Right renal cortex interstitium (tissue), 3 donors: ENCODE data around the gene ZNF780B. TPM values are rescaled to one million over a fixed set of nuclear protein-coding genes. Genes with fewer than 3 reads are reported as not detected.

Source experiments
- DNase-seq, 3 donors: peaks; one replicate each; pipeline ENCODE4 v3.0.0-alpha.2; 2013; ENCODE audit warnings: low read depth in 3 of 3, low spot score in 2 of 3
- polyA plus RNA-seq, 3 donors: library from polyadenylated mRNA; unstranded; fragments of 120-200 nt; gene quantifications; one replicate each; pipeline ENCODE4 v1.2.1, GENCODE V29; 2013; ENCODE audit not compliant: insufficient read length in 3 of 3

The ZNF780B gene
- 10 to 100 TPM; 20.6 to 22.9 (median 21.5) TPM for polyA plus RNA-seq

DNA sequence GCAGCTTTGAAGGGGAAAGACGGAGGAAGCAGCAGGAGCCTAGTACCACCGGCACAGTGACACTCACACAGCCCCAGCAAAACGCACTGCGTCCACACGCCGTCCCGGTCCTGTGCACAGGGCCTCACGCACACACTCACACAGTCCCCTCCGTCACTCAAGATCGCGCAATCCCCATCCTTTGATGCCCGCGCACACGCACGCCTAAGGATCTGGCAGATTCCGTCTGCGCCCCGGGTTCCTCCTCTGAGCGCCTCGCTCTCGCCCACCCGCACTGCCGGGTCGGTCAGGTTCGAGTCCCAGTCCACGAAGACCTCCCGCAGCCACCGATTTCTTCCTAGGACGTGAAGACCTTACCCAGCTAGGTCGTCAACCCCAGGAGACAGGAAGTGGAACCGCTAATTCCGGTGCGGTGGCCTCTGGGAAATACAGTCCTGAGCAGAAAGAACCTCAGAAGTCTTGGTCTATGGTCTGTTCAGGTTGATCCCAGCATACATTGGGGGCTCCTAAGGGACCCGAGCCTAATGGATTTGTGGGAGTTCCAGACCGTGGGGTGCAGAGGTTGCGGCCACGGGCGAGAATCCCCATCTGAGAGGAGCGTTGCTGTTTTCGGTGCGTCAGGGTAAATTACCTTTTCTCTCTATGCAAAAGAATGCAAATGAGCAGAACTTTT lies at the start of gene ZNF780B:
TSS of gene ZNF780B (minus strand) at position 400 of the 673 bp plus-strand sequence. CDS start 5,899 bp downstream, outside the sequence.
- DNase-seq: peak; percentile 34 to 62 (median 48)

DNA sequence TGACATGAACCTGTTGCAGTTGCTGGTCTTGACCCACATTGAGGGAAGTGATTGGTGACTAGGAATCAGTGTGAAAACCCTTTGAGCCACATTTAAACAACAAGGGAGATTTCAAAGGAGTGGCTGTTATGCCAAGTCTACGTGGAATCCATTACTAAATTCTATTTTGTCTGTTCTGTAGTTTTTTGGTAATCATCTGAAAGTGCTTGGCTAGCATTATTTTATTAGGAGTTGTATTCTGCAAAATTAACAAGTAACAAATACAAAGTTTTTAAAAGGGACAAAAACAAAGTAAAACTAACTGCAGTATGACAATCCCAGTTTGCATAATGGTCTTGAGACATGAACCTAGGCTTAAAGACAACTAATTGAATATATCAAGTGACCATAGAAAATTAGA lies 48.7 kb upstream of the ZNF780B start:
- DNase-seq: no peak

DNA sequence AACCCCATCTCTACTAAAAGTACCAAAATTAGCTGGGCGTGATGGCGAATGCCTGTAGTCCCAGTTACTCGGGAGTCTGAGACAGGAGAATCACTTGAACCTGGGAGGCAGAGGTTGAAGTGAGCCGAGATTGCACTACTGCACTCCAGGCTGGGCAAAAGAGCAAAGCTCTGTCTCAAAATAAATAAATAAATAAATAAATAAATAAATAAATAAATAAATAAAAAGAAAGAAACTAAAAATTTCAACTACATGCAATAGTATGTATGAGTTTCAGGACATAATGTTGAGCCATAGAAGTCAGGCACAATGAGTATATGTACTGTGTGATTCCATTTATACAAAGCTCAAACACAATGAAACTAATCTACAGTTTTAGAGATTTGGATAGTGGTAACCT lies 47.6 kb upstream of the ZNF780B start:
- no peak for DNase-seq

DNA sequence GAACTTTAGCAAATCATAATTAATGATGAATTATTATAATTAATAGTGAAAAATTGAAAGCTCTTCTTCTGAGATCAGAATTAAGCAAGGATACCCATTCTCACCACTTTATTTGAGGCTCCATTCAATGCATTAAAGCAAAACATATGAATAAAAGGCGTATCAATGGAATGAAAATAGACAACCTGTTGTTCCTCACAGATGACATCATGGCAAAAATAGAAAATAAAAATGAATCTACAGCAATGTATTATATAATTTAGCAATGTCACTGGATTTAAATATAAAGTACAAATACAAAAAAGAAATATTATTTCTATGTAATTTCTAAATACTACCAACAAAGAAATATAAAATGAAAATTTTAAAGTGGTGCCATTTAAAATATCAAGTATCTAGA lies 45.8 kb upstream of the ZNF780B start:
- DNase-seq: no peak

DNA sequence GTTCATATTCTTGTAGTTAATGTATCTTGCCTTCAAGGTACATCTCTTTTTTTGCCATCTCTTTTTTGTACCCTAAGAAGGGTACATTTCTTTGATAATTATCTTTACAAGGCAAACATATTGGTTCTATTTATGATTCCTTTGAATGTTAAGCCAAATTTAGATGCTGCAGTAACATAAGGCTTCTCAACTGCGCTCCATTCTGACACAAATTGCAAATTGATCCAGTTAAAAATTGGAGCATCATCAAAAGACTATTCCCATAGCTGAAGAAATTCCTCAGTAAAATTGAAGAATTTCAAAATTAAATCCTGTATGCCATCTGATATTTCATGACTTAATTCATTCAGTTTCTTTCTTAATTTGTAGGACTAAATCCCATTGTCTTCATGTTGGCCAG lies 37.4 kb upstream of the ZNF780B start:
- no peak for DNase-seq

DNA sequence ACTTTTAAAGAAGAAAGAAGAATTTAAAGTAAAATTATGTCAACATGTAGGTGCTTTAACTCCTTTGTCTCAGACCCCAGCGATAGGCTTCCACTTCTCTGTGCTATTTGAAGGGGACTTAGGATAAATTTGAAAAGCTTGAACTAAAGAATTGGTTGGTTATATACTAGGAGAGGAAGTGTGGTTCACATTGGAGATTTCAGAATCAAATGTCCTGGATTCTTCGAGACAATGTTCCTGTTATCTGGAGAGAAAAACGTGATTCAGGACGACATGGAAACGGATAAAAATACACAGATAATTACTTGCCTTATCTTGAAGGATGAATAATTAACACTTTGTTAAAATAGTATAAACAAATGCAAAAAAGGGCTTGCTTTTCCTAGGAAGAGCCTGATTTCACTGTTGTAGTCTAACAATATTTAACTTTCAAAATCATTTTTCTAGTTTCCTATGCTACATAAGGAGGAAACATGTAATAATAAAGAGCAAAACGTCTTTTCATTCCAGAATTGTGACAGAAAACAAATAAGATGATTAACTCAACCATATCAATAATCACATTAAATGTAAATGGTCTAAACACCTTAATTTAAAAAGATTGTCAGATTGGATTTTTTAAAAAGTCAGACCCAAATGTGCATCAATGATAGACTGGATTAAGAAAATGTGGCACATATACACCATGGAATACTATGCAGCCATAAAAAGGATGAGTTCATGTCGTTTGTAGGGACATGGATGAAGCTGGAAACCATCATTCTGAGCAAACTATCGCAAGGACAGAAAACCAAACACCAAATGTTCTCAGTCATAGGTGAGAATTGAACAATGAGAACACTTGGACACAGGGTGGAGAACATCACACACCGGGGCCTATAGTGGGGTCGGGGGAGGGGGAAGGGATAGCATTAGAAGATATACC lies 35.4 kb upstream of the ZNF780B start:
- no peak for DNase-seq

DNA sequence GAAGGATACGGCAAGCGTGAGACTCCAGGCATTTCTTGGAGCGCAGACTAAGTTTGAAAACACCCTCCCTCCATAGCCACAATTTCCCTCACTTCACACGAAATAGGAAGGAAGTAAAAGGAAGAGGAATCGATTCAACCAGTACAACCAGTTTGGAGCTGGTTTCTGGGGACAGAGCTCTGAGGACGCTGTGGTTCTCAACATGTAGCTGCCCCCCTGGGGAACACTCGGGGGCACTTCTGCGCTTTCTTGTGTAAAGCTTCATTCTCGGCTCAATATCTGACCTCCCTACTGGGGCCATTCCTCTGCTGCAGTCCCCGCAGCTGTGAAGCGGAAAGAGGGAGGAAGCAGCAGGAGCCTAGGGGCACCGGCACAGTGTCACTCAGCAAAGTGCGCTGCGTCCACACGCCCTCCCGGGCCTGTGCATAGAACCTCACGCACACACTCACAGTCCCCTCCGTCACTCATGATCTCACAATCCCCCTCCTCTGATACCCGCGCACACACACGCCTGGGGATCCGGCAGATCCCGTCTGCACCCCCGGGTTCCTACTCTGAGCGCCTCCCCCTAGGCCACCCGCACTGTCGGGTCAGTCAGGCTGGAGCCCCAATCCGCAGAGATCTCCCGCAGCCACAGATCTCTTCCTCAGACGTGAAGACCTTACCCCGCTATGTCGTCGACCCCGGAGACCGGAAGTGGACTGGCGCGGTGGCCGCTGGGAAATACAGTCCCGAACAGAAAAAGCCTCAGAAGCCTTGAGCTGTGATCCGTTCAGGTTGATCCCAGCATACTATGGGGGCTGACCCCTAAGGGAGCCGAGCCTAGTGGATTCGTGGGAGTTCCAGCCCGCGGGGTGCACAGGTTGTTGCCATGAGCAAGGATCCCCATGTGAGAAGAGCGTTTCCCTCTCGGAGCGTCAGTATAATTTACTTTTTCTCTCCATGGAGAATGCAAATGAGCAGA lies 34.5 kb upstream of the ZNF780B start, which contains the start of gene ZNF780A:
TSS of gene ZNF780A (minus strand) at position 703 of the 964 bp plus-strand sequence. CDS start 6,190 bp downstream, outside the sequence.
- peak; percentile 65 to 69 (median 66) for DNase-seq

DNA sequence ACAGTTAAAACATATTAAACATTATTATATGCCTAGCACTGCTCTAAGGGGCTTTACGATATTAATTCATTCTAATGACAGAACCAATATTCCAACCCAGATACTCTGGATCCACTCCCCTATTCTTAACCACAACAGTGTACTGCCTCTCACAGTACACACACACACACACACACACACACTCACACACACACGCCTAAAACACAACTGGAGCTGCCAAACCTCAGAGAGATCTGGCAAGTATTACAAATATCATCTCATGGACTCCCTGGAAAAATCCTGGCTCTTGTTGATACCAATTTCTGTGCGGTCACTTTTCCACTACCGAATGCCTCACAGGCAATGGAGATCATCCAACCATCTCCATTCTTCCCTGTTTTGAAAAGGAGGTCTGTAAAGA lies 33.4 kb upstream of the ZNF780B start:
- no peak for DNase-seq

DNA sequence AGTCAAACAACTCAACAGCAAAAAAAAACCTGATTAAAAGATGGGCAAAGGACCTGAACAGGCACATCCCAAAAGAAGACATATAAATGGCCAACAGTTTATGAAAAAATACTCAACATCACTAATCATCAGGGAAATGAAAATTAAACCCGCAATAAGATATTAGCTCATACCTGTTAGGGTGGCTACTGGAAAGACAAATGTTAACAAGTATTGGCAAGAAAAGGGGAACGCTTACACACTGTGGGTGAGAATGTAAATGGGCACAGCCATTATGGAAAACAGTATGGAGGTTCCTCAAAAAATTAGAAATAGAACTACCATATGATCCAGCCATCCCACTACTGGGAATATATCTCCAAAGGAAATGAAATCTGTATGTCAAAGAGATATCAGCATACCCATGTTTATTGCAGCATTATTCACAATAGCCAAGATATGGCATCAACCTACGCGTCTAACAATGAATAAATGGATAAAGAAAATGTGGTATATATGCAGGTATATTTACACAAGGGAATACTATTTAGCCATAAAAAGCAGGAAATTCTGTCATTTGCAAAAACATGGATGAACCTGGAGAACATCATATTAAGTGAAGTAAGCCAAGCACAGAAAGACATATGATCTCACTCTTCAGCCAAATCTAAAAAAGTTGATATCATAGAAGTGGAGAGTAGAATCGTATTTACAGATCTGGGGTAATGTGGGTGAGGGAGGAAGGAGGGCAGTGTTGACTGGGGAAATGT lies 32.4 kb upstream of the ZNF780B start:
- DNase-seq: no peak

DNA sequence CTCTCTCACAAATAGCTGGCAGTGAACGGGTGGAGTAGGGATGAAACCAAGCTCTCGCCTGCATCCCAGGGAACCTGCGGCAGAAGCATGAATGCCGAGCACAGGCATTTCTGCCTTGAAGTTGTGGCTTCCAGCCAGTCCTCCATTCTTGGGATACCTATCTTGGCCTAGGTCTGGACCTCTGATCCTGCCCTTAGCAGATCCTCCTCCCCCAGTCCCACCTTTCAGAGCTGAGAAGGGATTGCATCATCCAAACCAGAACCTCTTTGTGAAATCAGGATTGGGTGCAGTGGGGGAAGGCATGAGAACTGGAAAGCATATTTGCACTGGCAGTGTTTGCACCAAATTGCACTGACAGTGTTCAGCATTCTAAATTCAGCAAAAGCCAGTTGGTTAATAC lies 28.9 kb upstream of the ZNF780B start:
- no peak for DNase-seq

DNA sequence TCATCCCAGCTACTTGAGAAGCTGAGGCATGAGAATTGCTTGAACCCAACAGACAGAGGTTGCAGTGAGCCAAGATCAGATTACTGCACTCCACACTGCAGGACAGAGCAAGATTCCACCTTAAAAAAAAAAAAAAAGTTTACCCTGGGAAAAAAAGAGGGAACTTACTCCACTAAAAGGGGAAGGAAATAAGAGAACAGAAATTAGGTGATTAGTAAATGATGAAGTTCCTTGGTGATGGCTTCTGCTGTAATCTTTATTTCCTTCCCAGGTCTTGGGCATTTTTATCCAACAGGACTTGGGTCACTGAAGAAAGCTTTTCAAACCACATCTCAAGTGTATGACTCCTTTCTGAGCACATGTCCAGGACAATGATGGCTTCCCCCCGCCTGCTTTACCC lies 25.4 kb upstream of the ZNF780B start:
- DNase-seq: no peak

DNA sequence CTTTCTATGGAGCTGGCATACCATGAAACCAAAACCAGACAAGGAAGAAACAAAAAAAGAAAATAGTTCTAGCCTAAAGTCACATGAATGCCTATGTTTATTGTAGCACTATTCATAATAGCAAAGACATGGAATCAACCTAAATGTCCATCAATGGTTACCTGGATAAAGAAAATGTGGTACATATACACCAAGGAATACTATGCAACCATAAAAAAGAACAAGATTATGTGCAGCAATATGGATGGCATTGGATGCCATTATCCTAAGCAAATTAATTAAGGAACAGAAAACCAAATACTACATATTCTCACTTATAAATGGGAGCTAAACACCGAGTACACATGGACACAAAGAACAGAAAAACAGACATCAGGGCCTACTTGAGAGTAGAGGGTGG lies 24.3 kb upstream of the ZNF780B start:
- DNase-seq: no peak

DNA sequence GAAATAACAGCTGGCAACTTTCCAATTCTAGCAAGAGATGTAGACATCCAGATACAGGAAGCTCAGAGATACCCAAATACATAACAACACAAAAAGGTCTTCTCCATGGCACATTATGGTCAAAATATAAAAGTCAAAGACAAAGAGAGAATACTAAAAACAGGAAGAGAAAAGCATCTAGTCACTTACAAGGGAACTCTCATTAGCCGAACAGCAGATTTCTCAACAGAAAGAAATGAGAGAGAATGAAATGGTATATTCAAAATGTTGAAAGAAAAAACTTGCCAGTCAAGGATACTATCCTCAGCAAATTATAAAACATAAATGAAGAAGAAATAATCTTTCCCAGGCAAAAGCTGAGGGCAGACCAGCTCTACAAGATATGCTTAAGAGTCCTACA lies 22.3 kb upstream of the ZNF780B start:
- no peak for DNase-seq

DNA sequence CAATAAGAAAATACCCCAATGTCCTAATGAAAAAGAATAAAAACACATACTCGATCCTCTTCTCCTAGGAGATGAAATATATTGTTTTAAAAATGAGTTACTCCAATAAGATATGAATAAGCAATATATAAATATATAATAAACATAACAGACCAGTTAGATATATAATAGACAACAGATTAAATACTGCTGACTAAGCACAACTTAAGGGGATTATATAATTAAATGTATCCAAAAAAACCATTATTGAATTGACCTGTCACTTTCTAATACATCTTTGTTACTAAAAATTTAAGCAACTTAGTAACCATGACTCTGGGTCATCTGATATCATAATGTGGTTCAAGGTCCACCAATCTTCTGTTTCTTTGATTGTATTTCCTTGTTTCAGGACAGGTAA lies 14.0 kb upstream of the ZNF780B start:
- DNase-seq: no peak

DNA sequence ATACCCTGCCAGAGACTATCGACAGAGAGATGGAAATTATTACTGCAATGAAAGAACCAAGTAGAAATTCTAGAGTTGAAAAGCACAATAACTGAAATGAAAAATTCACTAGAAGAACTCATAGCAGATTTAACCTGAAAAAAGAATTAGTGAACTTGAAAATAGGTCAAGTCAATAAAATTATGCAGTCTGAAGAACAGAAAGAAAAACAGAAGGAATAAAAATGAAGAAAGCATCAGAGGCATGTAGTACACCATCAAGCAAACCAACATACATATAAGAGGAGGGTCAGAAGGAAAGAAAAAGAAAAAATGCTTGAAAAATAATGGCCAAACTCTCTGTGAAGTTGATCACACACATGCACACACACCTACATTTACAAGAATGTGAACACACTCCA lies 3.6 kb upstream of the ZNF780B start:
- DNase-seq: no peak

DNA sequence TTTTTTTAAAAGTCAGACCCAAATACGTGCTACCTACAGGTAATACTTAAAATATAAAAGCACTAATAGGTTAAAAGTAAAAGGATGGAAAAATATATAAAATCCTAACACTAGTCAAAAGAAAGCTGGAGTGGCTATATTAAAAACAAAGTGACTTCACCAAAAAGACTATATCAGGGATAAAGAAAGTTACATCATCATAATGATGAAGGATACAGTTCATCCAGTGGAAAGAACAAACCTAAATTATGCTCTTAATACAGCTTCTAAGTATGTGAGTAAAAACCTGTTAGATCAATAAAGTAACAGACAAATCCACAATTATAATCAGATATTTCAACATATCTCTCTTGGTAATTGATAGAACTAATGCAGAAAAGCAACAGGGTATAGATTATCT lies 1.1 kb upstream of the ZNF780B start:
- no peak for DNase-seq

DNA sequence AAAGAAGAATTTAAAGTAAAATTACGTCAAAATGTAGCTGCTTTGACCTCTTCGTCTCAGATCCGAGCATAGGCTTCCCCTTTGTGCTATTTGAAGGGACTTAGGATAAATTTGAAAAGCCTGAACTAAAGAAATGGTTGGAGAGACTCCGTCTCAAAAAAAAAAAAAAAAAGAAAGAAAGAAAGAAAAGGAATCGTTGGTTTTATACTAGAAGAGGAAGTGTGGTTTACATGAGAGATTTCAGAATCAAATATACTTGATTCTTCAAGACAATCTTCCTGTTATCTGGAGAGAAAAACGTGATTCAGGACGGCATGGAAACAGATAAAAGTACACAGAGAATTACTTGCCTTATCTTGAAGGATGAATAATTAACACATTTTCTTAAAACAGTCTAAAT lies 474 bp upstream of the ZNF780B start:
- DNase-seq: no peak

DNA sequence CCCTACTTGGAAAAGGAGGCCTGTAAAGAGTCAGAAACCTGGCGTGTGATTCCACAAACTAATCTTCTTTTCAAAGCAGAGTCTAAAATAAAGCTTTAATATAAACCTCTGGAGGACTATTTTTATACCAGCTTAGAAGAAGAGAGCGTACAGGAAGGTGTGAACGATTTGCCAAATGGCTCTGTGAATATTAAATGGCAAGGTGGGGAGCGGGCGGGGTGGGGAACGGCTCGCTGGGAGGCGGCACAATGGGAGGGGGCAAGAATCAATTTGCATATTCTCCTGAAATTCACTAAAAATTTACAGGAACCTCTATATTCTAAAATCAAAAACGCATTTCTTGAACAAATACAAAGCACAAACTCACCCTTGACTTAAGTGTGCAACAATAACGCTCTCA lies 982 bp downstream of the ZNF780B start:
- DNase-seq: no peak

DNA sequence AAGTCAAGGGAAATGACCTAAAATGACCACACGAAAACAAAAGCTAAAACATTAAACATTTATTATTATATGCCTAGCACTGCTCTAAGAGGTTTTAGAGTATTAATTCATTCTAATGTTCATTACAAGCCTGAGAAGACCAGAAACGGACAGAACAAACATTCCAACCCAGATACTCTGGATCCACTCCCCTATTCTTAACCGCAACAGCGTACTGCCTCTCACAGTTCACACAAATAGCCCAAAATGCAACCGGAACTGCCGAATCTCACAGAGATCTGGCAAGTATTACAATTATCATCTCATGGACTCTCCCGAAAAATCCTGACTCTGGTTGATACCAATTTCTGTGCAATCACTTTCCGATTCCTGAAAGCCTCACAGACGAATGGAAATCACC lies 1.4 kb downstream of the ZNF780B start:
- no peak for DNase-seq

DNA sequence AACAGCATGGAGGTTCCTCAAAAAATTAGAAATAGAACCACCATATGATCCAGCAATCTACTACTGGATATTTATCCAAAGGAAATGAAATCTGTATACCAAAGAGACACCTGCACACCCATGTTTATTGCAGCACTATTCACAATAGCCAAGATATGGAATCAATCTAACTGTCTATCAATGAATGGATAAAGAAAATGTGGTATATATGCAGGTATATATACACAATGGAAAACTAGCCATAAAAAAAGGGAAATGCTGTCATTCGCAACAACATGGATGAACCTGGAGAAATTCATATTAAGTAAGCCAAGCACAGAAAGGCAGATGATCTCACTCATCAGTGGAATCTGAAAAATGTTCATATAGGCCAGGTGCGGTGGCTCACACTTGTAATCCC lies 2.5 kb downstream of the ZNF780B start:
- DNase-seq: no peak
